Activated naive CD4-positive, alpha-beta T cell treated with anti-CD3 and anti-CD28 coated beads for 36 hours (primary cell): ENCODE measurements around the gene LZTR1. TPM values are rescaled to one million over a fixed set of nuclear protein-coding genes. Genes with fewer than 3 reads are reported as not detected.
A peak's percentile ranks its signal among the peaks of the same experiment; 100 is the strongest.
"Not testable (repeated sequence)": the region's sequence is repeated elsewhere in the genome, so short reads cannot be mapped to it uniquely, and the experiment has no call there.

ENCODE experiments used
- CTCF ChIA-PET: fragments of 350-600 bp; sonication (Branson Sonifier 250); formaldehyde crosslinking; loops from one replicate; lab custom pipeline; 2021; ENCODE audit warnings: antibody characterized with exemption; lab: Charles Lee
- DNase-seq: peaks from one replicate; pipeline ENCODE4 v3.0.0-alpha.2; 2020
- H3K27ac Mint-ChIP-seq: one replicate; pipeline ENCODE4 v1.8.0; 2021; ENCODE audit warnings: mild to moderate bottlenecking, mixed read lengths
- H3K27me3 Mint-ChIP-seq: one replicate; pipeline ENCODE4 v1.8.0; 2021; ENCODE audit warnings: low read depth, mixed read lengths
- H3K36me3 Mint-ChIP-seq: one replicate; pipeline ENCODE4 v1.8.0; 2021; ENCODE audit warnings: low read depth, mixed read lengths
- H3K4me1 Mint-ChIP-seq: one replicate; pipeline ENCODE4 v1.8.0; 2021; ENCODE audit warnings: low read depth, mixed read lengths
- H3K4me3 Mint-ChIP-seq: one replicate; pipeline ENCODE4 v1.8.0; 2021; ENCODE audit warnings: mild to moderate bottlenecking, moderate library complexity, mixed read lengths
- H3K9me3 Mint-ChIP-seq: one replicate; pipeline ENCODE4 v1.8.0; 2021; ENCODE audit warnings: mixed read lengths
- intact Hi-C: fragments of 100-400 bp; cut with micrococcal nuclease; formaldehyde crosslinking; loops from one replicate; pipeline ENCODE4 v1.15.1; 2023
- total RNA-seq, 2 experiments: library from RNA; stranded (reverse); gene quantifications; one replicate each; pipeline ENCODE4 v1.2.3, GENCODE V29; 2021

The LZTR1 gene
- total RNA-seq, 2 experiments from 2014 or later, result 23.1 to 27.4 TPM

DNA sequence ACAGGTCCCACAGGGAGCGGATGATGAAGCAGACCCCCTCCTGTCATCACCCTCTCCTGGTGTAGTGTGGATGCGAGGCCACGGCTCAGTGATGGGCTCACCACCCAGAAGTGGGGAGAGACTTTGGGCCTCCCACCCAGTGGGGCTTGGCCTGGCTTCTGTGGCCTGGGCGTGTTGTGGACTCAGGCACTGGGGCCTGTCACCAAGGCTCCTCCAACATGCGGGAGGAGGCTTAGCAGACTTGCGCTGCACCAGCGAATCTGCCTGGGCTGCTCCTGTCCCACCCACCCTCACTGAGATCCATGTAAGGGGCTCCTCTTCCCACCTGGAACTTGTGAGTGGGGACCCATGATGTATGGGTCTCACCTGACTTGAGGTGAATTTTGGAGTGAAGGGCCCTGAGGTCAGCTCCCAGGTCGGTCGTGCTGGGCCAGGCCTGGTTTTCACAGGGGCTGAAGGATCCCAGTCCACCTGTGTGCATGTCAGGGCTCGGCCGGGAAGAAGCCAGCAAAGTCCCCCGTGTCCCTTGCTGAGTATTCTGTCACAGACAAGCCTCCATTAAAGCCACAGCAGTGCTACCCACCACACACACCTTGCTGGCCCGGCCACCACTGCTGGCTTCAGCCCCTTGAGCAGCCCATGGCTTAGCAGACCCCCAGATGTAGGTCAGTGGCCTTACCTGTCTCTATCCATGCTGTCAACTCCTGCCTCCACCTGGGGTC lies 15.6 kb downstream of the LZTR1 start:
- Mint-ChIP-seq H3K36me3 (peaks cover 13% of the 10 kb centered on the region), H3K4me1 (peaks cover 18% of the 10 kb centered on the region), H3K9me3 (no peaks in the 10 kb centered on the region), H3K27me3 (no peaks in the 10 kb centered on the region), H3K4me3 (no peak overlapping the region), H3K27ac (peak overlapping the region; percentile 11)
- DNase-seq, result no peak
- CTCF ChIA-PET, result no interaction called here
- intact Hi-C loops, result no loop called here

DNA sequence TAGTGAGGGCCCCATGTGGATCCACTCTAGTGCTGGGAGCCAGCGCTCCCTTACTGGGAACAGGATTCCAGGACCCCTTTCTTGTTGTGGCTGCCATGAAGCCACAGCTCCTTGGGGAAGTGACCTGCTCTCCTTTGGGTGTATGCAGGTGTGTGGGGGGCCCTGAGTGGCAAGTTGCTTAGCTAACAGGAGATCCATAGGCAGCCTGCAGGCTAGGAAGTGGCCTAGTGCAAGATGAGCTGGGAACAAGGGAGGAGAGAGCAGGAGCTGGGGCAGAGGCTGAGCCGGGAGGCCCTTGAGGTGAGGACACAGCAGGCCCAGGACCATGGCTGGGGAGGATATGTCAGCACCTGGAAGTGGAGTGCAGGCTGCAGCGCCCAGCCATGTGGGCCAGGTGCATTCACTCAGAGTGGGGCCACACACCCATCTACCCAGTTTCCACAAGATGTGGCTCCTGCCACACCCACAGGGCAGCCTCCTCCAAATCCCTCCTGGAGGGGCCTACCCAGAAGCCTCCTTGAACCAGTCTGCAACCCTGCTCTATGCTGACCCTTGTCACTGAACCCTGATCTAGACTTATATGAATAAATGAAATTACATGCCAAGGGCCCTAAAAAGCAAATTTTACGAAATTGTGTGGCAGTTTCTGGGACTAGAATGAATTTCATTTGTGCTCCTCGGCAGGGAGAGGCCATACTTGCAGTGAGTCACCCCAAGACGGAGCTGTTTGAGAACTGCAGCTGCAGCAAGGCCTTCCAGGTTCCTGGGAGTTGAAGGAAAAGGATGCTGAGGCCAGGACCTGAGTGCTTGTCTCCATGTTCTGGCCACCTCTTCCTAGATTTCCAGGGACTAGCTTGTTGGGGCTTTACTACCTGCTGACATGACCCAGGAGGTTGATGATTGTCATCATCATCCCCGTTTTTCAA lies 16.6 kb downstream of the LZTR1 start:
- Mint-ChIP-seq H3K27me3 (no peaks in the 10 kb centered on the region), H3K4me3 (no peak overlapping the region), H3K9me3 (no peaks in the 10 kb centered on the region), H3K4me1 (peaks cover 25% of the 10 kb centered on the region), H3K36me3 (peaks cover 13% of the 10 kb centered on the region), H3K27ac (peak overlapping the region; percentile 11)
- DNase-seq, result no peak
- intact Hi-C loops, result no loop called here
- CTCF ChIA-PET, result interaction anchor here (0.7 kb wide), 1 partner anchor 17 kb away, joined by 3 read pairs; the partner anchor contains the start of gene LZTR1

DNA sequence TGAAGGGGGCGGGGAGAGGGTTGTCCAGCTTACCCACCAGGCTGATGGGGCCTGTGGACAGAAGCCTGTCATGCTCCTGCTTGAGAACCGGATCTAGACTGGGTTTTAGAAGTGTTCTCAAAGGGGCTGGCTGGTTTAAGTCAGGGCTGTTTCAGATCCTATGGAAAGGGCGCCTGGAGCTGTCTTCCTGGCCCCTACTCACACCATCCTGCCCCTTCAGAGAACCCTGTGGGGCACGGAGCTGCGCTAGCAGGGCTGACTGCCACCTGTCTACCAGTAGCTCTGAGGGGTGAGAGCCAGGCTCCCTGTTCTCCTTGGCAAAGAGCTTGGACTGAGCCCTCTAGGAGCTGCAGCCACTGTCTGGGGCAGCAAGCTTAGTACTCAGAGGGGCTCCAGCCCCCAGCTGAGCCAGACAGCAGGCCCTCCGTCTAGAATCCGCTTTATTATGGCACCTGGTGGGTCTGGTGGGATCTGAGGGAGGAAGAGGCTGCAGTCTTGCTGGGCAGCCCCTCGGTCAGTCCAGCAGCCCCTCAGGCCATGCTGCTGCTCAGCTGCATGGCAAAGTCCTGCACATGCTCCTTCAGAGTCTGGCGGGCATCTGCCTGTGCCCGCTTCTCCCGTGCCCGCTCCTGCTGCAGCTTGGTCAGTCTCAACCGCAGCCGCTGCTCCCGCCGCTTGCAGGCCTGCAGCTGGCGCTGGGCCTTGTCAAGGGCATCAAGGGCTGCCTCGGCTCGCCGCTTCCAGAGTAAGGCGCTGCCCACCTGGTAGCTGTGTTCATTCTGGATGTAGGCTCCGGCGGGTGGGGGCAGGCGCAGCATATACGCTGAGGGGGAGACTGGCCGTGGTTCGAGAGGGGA lies 17.5 kb downstream of the LZTR1 start:
- peak overlapping the region; percentile 89 for H3K4me3 Mint-ChIP-seq
- H3K27me3 Mint-ChIP-seq, result no peaks in the 10 kb centered on the region
- CTCF ChIA-PET, result interaction anchor here (0.7 to 1.1 kb wide), 2 partner anchors 18 to 39 kb away, joined by 3 read pairs; partner anchors contain the start of gene LZTR1
- peaks cover 13% of the 10 kb centered on the region for H3K36me3 Mint-ChIP-seq
- H3K27ac Mint-ChIP-seq, result peak overlapping the region; percentile 36
- intact Hi-C loops, result loop anchor here (5.0 to 10.0 kb wide), 4 partner anchors 37 to 865 kb away; partner anchors contain the start of gene MAPK1
- DNase-seq, result no peak
- H3K4me1 Mint-ChIP-seq, result peaks cover 28% of the 10 kb centered on the region
- H3K9me3 Mint-ChIP-seq, result no peaks in the 10 kb centered on the region

DNA sequence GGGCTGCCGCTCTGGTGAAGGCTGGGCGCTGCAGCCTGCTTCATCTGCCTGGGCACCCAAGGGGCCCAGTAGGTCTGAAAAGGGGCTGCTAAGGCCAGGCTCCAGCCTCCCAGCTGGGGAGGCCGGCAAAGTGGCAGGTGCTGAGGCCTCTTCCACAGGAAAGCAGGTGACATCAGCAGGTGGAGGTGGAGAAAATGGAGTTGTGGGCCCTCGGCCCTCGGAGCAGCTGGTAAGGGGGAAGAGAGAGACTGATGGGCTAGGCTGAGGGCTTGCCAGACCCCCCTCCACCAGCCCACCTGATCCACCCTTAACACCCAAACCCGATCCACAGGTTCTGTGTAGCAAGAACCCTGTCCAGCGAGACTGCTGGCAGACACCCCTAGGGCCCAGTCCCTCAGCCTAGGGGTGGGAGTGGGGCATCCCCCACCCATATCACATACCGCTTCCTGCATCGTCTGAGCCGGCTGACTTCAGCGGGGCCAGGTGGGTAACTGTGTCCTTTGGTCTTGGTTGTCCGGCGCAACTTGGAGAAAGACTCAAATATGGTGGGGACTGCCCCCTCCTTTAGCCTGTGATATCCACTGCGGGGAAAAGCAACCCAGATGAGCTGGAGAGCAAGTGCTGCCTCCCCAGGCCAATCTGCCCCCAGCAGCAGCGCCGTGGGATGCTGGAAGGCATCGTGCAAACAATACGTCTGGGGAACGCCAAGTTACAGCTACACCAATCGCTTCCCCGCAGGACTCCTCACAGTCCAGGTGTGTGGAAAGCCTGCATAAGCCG lies 18.3 kb downstream of the LZTR1 start:
- no peaks in the 10 kb centered on the region for H3K9me3 Mint-ChIP-seq
- intact Hi-C loops, result loop anchor here (5.0 to 10.0 kb wide), 4 partner anchors 38 to 864 kb away; partner anchors contain the start of gene MAPK1
- H3K36me3 Mint-ChIP-seq, result peaks cover 12% of the 10 kb centered on the region
- CTCF ChIA-PET, result interaction anchor here (1.1 kb wide), 1 partner anchor 40 kb away, joined by 3 read pairs; no protein-coding TSS in a partner anchor
- H3K4me3 Mint-ChIP-seq, result peak overlapping the region; percentile 89
- peak overlapping the region; percentile 96 for H3K27ac Mint-ChIP-seq
- H3K27me3 Mint-ChIP-seq, result no peaks in the 10 kb centered on the region
- no peak for DNase-seq
- peaks cover 28% of the 10 kb centered on the region for H3K4me1 Mint-ChIP-seq

DNA sequence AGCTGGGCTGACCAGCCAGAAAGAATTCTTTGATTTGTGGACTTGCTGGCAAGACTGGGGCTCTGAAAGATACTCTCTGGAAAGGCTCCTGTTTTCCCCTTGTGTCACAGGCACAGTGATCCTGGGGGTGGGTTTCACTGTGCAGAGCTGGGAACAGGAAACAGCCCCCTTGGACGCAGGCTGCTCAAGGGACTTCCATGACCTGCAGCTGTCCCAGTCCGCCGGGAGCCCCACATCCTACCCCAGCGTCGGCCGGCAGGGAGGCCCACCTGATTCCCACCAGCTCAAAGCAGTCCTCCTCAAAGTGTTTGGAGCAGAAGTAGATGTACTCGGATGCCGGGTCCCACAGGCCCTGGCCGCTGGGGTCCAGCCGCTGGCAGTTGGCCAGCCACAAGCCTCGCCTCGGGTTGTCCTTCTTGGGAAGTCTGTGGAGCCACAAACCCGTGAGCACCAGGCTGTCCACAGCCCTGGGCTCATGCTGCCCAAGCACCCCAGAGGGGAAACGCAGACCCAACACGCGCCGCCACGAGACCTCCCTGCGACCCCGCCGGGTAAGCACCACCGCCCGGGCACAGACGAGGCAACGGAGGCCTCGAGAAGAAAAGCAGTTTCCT lies 19.0 kb downstream of the LZTR1 start:
- Mint-ChIP-seq H3K9me3 (no peaks in the 10 kb centered on the region), H3K36me3 (peaks cover 10% of the 10 kb centered on the region), H3K27ac (peak overlapping the region; percentile 96), H3K4me3 (peak overlapping the region; percentile 89), H3K27me3 (no peaks in the 10 kb centered on the region), H3K4me1 (peaks cover 28% of the 10 kb centered on the region)
- CTCF ChIA-PET, result no interaction called here
- intact Hi-C loops, result loop anchor here (1.0 to 10.0 kb wide), 5 partner anchors 19 to 864 kb away; partner anchors contain the start of genes LZTR1 and MAPK1
- DNase-seq, result no peak

DNA sequence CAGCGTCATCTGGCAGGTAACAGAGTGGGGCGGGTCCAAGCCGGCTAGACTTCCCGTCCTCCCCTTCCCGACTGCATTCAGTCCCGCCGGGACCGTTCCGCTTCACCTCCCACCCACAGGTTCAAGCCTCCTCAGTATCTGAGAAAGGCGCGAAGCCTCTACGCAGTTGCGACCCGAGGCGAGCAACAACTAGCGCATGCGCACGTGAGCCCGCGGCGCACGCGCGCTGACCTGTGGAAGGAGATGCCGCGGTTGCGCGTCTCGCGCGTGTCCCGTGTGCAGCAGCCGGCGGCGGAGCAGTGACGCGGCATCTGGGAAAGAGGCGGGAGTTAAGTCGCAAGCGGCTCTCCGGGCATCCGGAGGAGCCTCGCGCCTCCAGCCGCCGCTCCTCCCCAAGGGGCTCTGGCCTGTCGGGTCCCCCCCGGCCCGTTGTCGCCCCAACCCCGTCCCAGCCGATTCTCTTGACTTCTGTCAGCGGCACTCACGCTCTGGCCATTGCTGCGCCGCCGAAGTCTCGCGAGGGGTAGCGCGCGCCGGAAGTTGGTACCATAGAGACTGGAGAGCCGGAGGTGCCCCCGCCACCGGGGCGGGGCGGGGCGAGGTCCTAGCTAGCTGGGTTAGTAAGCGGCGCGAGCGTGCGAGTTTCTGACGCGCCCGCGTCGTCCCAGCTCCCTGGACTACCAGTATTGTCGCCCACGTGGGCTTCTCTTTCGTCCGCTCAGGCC lies 19.7 kb downstream of the LZTR1 start, which contains the start of gene THAP7:
Gene THAP7 (minus strand): TSS at position 518 of the 725 bp plus-strand sequence. CDS start 207 bp downstream, at position 311.
- peak within 1 kb of the TSS; percentile 96 for H3K27ac Mint-ChIP-seq
- CTCF ChIA-PET, result no interaction called here

DNA sequence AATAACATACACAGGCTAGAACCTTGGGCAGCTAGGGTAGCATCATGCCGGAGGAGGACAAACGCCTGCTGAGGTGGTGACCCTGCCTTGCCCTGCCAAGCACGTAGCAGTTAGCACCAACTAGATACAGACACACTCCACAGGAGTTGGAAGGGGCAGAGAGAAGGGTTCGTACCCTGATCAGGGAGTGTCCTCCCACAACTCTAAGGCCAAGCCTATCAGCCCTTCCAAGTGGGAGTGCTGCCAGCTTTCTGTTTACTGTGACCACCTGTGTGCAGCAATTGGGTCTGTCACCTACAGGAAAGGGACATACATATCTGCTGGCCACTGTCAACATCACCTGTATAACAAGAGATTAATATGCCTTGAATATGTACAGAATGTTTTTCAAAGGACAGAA lies 21.7 kb downstream of the LZTR1 start:
- DNase-seq, result no peak
- CTCF ChIA-PET, result interaction anchor here (0.6 to 1.6 kb wide), 3 partner anchors 22 to 495 kb away, joined by 3 to 4 read pairs (median 4); partner anchors contain the start of genes CRKL and LZTR1
- H3K4me1 Mint-ChIP-seq, result peaks cover 25% of the 10 kb centered on the region
- H3K27me3 Mint-ChIP-seq, result no peaks in the 10 kb centered on the region
- no peaks in the 10 kb centered on the region for H3K9me3 Mint-ChIP-seq
- H3K4me3 Mint-ChIP-seq, result peak overlapping the region; percentile 89
- no peak overlapping the region for H3K27ac Mint-ChIP-seq
- intact Hi-C loops, result loop anchor here (5.0 to 10.0 kb wide), 4 partner anchors 41 to 861 kb away; partner anchors contain the start of gene MAPK1
- H3K36me3 Mint-ChIP-seq, result peaks cover 8% of the 10 kb centered on the region

More for the DNA sequence above, 19.7 kb downstream of the LZTR1 start, which contains the start of gene THAP7:
- peak; percentile 97 for DNase-seq
- Mint-ChIP-seq H3K9me3 (no peaks in the 10 kb centered on the region), H3K4me1 (peaks cover 28% of the 10 kb centered on the region), H3K4me3 (peak within 1 kb of the TSS; percentile 89), H3K27me3 (no peaks in the 10 kb centered on the region), H3K36me3 (peaks cover 10% of the 10 kb centered on the region)
- intact Hi-C loops, result loop anchor here (1.0 to 10.0 kb wide), 8 partner anchors 13 to 863 kb away; partner anchors contain the start of genes CRKL, LZTR1, MAPK1 and PI4KA

DNA sequence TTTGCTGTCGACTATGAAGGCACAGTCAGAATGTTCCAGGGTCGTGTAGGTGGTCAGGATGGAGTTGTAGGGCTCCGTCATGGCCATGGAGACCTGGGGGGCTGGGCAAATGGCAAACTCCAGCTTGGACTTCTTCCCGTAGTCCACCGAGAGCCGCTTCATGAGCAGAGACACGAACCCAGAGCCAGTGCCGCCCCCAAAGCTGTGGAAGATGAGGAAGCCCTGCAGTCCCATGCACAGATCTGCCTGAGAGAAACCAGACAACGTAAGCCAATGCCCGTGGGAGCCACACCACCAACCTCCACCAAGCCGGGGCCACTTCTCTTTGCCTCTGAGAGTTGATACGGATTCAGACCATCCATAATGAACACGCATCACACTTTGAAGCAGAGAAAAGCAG lies 27.1 kb downstream of the LZTR1 start:
- H3K36me3 Mint-ChIP-seq, H3K4me1 Mint-ChIP-seq, H3K9me3 Mint-ChIP-seq, H3K27me3 Mint-ChIP-seq, H3K27ac Mint-ChIP-seq, CTCF ChIA-PET, DNase-seq, H3K4me3 Mint-ChIP-seq: not testable (repeated sequence)
- intact Hi-C loops, result loop anchor here (10.0 kb wide), 2 partner anchors 96 to 856 kb away; partner anchors contain the start of gene MAPK1

DNA sequence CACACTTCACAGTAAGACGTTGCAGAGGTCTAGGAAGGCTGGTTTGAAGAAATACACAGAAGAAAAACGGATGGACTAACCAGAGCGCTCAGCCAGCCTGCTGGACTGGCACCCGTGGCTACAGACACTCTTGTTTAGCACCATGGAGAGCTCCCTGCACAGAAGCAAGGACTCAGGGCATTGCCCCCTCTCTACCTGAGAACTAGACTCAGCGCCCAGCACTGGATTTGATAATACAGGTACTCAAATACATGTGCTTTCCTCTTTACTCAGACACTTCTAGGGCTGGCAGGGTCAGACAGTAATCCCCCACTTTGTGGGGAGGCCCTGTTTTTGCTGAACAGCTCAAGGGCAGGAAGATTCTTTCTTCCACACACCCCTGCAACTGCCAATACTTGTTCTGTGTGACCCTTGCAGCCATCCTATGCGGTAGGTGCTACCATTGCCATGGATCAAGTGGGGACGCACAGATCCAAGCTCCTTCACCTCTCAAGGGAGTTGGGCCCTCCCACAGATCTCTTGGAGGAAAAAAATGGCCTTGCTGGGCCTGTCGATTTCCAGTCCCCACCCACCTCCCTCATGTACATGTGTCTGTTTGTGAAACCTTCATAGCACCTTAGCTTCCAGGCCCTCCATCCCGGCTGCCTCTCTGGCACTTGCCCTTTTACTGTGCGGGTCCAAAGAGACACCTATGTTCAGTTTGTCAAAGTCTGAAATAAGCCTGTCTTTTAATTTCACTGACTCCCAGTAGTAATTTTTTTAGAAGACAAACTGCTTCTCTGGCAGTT lies 27.7 kb downstream of the LZTR1 start:
- no peak overlapping the region for H3K4me3 Mint-ChIP-seq
- H3K36me3 Mint-ChIP-seq, result no peaks in the 10 kb centered on the region
- DNase-seq, result peak; percentile 43
- intact Hi-C loops, result loop anchor here (10.0 kb wide), 2 partner anchors 95 to 855 kb away; partner anchors contain the start of gene MAPK1
- H3K9me3 Mint-ChIP-seq, result no peaks in the 10 kb centered on the region
- H3K4me1 Mint-ChIP-seq, result peaks cover 14% of the 10 kb centered on the region
- CTCF ChIA-PET, result no interaction called here
- H3K27me3 Mint-ChIP-seq, result no peaks in the 10 kb centered on the region
- no peak overlapping the region for H3K27ac Mint-ChIP-seq
